8988T (cell line): Measurements from ENCODE around the gene OR10K1.
"Not testable (repeated sequence)": the region's sequence is repeated elsewhere in the genome, so short reads cannot be mapped to it uniquely, and the experiment has no call there.

ENCODE experiments used
- DNase-seq: peaks from one replicate; pipeline ENCODE4 v3.0.0; 2011

The OR10K1 gene, protein sequence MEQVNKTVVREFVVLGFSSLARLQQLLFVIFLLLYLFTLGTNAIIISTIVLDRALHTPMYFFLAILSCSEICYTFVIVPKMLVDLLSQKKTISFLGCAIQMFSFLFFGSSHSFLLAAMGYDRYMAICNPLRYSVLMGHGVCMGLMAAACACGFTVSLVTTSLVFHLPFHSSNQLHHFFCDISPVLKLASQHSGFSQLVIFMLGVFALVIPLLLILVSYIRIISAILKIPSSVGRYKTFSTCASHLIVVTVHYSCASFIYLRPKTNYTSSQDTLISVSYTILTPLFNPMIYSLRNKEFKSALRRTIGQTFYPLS

GRCh38 chr1:158461534-158461933 is at the start of gene OR10K1:
Gene OR10K1 (plus strand): TSS chr1:158461834. CDS start chr1:158465562, 3,728 bp downstream.
- DNase-seq, result no peak

- no peak for DNase-seq
These were observed 46.8 kb upstream of the OR10K1 start for GRCh38 chr1:158414651-158415345.

DNA sequence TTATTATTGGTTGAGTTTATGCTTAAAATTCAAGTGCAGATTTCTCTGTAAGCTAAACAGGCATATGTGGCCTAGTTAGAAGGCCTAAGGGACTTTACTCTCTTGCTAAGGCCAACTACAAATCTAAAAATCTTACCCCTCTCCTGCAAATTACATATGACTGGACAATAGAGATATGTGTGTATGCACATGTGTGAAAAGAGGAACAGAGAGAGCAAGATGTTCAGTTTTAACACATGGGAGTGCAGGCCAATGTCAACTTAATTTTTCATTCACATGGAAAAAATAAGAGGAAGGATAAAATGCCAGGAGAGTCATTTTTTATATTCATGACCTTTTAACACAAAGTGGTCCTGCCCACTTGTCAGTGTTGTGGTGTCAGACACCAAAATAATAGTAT is 44.0 kb upstream of the OR10K1 start:
- DNase-seq, result no peak

GRCh38 chr1:158422212-158422611 is 39.4 kb upstream of the OR10K1 start:
- no peak for DNase-seq

DNA sequence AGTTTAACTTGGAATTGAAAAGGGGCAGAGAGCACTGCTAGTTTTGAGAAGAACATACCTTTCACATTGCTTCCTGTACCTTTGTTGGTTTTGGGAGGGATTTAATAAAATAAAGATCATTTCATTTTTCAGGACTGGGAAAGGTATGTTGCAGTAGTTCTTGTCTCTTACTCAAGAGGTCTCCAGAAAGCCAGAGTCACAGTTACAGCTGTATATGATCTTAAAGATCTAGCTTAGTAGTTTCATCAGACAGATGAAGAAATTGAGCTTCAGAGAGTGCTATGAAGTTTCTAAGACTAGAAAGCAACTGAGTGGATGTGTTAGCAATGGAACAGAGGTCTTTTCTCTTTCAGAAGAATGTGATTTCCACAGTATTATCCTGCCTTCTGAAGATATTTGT is 36.6 kb upstream of the OR10K1 start:
- no peak for DNase-seq

DNA sequence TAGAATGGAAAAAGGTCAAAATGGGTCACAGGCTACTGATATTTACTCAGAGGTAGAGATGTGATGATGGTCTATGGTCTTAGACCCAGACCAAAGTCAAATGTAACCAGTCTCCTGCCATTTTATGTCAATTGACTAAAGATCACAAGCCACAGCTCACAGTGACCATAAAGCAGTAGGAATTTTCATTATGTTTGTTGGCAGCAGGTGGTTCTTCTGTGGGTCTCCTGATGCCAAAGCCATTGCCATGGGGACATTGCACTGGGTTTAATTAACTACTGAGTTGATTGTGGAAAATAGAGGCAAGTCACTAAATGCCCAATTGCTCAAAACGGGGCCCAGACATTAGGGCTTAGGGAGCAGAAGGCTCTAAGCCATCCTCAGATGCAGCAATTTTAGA is 35.5 kb upstream of the OR10K1 start, which contains the start of gene OR10K2:
OR10K2 (minus strand) TSS at position 101 of the 400 bp plus-strand sequence. CDS start 5,371 bp downstream, outside the sequence.
- no peak for DNase-seq

DNA sequence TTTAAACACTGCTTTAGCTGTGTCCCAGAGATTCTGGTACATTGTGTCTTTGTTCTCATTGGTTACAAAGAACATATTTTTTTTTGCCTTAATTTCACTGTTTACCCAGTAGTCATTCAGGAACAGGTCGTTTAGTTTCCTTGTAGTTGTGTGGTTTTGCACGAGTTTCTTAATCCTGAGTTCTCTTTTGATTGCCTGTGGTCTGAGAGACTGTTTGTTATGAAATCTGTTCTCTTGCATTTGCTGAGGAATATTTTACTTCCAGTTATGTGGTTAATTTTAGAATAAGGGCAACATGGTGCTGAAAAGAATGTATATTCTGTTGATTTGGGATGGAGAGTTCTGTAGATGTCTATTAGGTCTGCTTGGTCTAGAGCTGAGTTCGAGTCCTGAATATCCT is 31.5 kb upstream of the OR10K1 start:
- DNase-seq, result not testable (repeated sequence)

- DNase-seq, result no peak
These were observed 26.9 kb upstream of the OR10K1 start for GRCh38 chr1:158434741-158435140.

DNA sequence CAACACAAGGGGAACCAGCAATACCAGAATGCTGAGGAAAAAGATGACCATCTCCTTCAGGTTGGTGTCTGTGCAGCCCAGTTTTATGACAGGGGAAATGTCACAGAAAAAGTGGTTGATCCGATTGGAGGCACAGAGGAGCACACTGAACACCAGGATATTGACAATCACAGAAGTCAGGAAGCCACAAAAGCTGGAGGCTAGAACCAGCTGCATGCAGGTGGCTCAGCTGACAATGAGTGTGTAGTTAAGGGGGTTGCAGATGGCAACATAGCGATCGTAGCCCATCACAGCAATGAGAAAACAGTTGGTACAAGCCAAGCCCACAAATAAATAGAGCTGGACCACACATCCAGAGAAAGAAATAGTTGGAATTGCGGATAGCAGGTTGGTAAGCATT is 16.3 kb upstream of the OR10K1 start:
- no peak for DNase-seq

DNA sequence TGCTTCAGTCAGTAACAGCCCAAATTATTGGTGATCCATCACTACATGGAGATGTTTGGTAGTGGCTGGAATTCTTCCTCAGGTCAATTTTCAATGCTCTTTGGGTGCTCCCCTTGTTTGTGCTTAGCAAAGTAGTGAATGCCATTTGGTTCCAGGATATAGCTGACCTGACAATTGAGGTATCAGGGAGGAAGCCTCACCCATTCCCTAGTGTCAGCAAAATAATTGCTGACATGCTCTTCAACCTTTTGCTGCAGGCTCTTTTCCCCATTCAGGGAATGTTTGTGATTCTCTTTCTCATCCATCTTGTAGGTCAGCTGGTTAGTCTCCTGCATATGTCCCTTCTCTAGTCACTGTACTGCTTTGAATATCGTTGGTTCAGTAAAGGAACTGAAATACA is 7.1 kb upstream of the OR10K1 start:
- no peak for DNase-seq

- no peak for DNase-seq
These were observed 4.4 kb upstream of the OR10K1 start for GRCh38 chr1:158457246-158457645.

- no peak for DNase-seq
These were observed 3.4 kb upstream of the OR10K1 start for GRCh38 chr1:158458263-158458662.

DNA sequence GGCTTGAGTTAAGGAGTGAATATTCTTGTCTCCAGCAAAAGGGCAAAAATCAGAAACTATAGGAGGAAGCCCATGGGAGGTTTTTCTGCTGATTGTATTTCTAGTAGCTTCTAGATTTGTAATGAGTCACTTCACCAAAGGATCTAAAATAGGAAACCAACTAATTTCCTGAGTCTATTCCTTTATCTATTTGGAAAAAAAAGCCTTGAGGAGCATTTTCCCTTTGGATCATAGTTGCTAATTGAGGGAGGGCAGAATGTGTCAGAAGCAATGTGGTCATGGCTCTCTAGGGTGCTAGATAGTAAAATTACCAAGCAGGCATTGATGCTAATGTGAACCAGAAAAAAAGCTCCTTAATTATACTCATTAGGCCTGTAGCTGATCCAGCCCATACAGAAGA is 10.3 kb downstream of the OR10K1 start, which contains the start of gene OR10R2:
OR10R2 (plus strand) TSS at position 301 of the 400 bp plus-strand sequence. CDS start 106 bp downstream, outside the sequence.
- DNase-seq, result no peak

DNA sequence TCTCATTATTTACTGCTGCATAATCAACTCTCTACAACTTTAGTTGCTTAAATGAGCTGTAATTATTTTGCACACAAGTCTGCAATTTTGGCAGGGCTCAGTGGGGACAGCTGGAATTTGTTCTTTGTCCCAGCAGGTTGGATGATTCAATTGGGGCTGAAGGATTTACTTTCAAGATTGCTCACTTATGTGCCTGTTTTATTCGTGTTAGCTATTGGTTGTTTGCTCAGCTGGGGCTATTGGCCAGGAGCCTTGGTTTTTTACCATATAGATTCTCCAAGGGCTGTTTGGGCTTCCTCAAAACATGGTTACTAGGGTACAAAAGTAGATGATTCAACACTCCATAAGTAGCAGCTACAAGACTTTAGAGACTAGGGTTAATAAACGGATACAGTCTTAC is 23.8 kb downstream of the OR10K1 start:
- no peak for DNase-seq

DNA sequence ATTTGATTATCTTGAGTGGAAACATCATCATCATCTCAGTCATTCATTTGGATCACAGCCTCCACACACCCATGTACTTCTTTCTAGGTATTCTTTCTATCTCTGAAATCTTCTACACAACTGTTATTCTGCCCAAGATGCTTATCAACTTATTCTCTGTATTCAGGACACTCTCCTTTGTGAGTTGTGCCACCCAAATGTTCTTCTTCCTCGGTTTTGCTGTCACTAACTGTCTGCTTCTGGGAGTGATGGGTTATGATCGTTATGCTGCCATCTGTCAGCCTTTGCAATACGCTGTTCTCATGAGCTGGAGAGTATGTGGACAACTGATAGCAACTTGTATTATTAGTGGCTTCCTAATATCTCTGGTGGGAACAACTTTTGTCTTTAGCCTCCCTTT is 29.7 kb downstream of the OR10K1 start:
- no peak for DNase-seq

DNA sequence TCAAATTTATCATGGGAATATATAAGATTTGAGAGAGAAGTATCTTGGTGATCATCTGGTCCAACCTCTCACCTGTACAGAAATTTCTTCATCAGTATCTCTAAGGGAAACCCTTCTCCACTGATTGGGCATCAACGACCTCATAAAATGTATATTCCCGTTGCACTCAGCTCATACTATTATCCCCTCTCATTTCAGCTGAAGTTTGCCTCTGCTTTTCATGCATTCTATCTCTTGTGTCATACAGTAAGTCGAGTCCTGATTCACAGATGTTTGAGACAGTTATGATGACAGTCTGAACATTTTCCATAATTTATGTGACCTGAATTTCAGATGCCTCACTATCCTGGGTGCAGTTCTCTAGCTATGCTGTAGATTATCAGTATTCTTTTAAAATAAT is 31.4 kb downstream of the OR10K1 start:
- no peak for DNase-seq

DNA sequence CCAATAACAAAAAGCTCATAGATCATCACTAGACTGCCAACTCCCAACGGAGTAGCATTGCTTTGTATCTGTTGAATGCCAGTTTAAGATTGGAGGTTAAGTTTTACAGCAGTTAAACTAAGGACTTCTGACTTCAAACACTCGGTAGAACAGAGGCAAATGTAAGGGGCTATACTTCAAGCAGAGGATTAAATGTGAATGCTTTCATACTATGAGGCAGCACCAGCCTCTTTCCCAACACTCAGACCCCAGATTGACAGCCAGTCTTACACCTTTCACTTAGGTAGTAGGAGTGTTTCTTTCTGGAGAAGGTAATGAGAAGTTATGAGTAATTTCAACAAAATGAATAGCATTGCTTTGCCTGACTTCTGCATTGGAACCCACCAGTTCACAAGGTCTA is 33.2 kb downstream of the OR10K1 start:
- DNase-seq, result no peak

DNA sequence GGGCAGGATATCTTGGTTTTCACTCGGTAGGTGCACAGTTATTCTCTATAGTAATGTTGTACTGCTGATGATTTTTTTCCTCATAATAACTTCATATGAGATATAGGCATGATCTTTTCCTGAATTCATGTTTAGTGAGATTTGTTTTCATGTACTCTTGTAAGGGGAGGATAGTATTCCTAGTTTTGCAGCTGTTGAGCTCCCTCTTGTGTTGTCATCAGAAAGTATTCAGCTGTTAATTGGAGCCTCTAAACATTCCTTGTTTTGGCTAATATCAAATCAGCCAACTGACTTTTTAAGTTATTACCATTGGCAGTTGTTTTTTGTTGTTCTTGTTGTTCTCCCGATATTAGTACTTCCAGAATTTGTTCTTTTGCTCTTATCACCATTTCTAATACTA is 34.7 kb downstream of the OR10K1 start:
- DNase-seq, result no peak

GRCh38 chr1:158506369-158506987 is 44.8 kb downstream of the OR10K1 start:
- no peak for DNase-seq

DNA sequence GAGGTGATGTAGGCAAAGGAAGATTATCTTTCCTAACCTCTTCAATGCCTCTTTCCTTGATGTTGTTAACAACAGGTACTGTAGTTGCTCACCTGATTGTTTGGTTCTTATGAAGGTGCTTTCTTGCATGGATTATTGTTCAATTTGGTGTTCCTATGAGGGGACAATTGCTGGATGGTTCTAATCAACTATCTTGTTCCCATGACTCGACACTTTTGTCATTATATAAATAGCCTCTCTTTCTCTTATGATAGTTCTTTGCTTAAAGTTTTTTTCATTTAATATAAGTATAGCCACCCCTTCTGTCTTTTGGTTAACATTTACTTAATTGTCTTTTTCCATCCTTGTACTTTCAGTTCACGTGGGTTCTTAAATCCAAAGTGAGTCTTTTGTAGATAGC is 45.9 kb downstream of the OR10K1 start:
- DNase-seq, result no peak

DNA sequence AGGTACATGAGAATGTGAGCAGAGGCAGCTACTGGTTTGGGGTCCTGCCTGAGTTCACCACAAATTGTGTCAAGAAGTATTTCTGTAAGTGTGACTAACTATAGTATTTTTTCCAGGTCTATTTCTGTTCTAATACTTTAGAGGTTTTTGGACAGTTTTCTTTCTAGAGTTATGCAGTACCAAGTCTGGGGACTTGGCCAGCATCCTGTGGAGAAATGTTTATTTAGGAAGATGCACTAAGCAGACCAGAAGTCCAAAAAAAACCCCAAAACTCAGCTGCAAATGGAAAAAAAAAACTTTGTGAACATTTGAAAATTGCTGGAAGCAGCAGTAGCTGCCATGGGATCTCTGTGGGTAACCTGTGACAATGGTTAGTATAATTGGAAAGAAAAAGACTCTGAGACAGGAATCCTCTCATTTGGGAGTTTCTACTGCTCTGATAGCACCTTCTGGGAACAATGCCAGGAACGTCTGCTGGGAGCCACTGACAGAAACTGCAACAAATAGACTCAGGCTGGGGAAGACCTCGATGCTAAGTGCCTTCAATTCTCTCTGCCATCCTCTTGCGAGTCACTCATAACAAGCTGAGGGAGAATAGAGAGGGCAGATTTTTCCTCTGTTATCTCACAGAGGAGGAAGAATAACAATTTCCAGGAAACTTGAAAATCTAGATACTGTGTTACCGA is 48.0 kb downstream of the OR10K1 start:
- no peak for DNase-seq

- no peak for DNase-seq
These were observed 55.3 kb downstream of the OR10K1 start for GRCh38 chr1:158516966-158517365.
